GM19438 (cell line): ENCODE results near the gene TUBE1.
"Not testable (repeated sequence)": the region's sequence is repeated elsewhere in the genome, so short reads cannot be mapped to it uniquely, and the experiment has no call there.

ENCODE experiments used
- ATAC-seq: cut with Tn5 transposase; IDR thresholded peaks from one replicate; pipeline ENCODE4 v1.9.1; 2021; ENCODE audit warnings: low read depth; ENCODE audit not compliant: unreplicated experiment

Gene TUBE1

GRCh38 chr6:112087136-112087911 is at the start of gene TUBE1, which contains the start of gene FAM229B:
TSS of gene TUBE1 (minus strand) at chr6:112087482. CDS start at chr6:112087434, 48 bp downstream.
TSS of gene FAM229B (plus strand) at chr6:112087591. CDS start at chr6:112099284, 11,693 bp downstream.
- ATAC-seq: peak; percentile 94

GRCh38 chr6:112130878-112131277 is 43.6 kb upstream of the TUBE1 start:
- ATAC-seq: no peak

DNA sequence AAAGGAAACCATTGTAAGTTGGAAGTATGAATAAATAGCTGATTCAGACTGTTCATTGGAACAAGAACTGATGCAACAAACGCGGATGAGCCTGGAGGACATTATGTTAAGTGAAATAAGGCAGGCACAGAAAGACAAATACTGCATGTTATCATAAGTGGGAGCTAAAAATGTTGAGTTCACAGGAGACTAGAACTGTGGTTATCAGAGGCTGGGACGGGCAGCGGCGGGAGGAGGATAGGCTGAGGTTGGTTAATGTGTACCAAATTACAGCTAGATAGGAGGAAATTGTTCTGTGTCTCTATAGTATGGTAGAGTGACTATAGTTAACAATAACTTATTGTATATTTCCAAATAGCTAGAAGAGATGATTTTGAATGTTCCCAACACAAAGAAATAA is 40.9 kb upstream of the TUBE1 start:
- no peak for ATAC-seq

DNA sequence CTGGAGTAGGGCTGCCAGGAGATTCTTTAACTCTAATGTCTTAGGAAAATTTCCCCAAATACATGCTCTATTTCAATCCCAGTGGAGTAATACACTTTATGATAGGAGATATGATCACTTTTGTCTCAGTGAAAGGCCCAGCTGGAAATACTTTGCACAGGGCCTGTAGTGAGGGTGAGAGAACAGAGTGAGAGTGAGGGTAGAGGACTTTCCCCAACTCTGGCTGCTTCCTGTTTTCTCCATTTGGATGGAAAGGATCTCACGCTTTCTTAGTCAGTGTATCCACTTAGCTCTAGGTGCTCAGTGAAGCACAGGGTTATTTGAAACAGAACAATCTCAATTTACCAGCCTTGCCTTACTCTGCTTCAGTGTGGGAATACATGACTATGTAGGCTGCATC is 36.7 kb upstream of the TUBE1 start:
- ATAC-seq: no peak

DNA sequence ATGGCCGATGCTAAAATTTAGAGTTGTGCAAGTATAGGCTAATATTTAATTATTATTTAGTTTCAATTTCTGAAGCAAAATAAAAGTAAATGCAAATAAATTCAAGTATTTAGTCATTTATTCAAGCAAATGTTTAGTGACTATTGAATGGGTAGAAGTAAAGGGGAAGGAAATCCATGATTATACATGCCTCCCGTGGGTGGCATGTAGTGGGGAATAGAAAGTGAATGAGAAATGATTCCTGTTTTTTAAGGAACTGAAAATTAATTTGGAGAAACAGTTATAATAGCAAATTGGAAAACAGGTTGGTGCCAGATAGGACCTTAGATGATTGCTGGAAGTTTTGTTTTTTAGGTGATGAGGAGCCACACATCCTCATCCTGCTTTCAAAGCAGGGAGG is 35.5 kb upstream of the TUBE1 start:
- no peak for ATAC-seq

GRCh38 chr6:112118034-112118433 is 30.8 kb upstream of the TUBE1 start:
- ATAC-seq: no peak

- no peak for ATAC-seq
Observed at GRCh38 chr6:112117554-112117953, 30.3 kb upstream of the TUBE1 start.

GRCh38 chr6:112116221-112116620 is 28.9 kb upstream of the TUBE1 start:
- no peak for ATAC-seq

DNA sequence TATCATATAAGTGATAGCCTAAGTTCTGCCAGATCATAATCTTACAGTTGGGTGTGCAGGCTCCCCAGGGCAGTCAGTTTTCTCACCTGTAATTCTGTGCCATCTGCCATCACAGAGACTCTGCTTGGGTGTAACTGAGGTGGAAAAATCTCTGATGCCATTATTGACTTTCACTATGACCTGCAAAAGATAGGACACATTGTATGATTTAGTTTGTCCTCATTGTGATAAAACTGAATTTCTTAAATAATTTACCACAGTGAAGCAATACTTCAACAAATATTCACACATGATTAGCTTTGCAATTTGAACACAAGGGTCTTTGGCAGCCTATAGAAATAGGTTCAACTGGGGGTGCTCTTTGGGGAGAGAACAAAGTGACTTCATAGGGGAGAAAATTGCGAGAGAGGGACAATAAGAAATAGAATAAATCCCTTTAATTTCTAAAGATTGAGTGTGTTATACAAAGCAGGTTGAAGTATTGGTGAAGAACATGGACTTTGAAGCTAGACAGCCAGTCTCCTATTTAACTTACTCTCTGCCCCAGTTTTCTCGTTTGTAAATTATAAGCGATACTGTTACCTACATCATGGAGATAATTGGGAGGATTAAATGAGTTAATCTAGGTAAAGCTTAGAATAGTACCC is 27.4 kb upstream of the TUBE1 start:
- no peak for ATAC-seq

DNA sequence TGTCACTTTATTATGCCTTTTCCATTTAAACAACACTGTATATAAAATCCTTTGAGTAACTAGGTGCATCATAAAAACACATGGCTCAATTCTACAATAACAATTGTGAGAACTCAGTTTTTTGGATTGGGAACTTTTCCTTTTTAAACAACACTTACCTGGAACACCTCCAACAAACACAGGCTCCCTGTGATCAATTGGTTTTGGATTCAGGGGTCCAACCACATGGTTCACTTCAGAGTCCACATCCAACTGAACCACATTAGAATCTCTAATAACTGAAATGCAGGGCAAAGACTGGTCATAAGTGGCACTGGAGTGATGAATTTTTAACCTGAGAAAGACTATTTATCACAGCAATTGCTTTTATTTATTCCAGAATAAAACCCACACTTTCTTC is 26.6 kb upstream of the TUBE1 start:
- ATAC-seq: no peak

GRCh38 chr6:112113431-112113830 is 26.1 kb upstream of the TUBE1 start:
- no peak for ATAC-seq

GRCh38 chr6:112109262-112109661 is 22.0 kb upstream of the TUBE1 start:
- ATAC-seq: no peak

DNA sequence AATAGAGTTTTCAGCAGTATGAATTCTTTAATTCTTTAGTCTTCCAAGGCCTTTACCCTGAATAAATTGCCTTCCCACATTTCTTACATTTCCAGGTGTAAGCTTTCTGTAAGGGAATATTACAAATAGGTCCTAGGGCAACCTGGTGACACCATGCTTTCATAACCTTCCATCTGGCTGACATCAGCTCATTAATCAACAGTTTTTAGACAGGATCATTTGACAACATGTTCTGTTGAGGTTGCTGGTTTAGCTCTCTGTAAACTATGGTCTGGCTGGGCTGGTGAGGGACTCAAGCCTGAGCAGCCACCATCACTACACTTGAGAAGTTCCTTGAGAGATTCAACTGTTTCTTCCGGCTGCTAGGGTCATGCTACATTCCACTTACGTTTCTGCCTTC is 19.3 kb upstream of the TUBE1 start:
- no peak for ATAC-seq

DNA sequence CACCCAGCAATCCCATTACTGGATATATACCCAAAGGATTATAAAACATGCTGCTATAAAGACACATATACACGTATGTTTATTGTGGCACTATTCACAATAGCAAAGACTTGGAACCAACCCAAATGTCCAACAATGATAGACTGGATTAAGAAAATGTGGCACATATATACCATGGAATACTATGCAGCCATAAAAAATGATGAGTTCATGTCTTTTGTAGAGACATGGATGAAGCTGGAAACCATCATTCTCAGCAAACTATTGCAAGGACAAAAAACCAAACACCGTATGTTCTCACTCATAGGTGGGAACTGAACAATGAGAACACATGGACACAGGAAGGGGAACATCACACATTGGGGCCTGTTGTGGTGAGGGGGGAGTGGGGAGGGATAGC is 18.7 kb upstream of the TUBE1 start:
- ATAC-seq: not testable (repeated sequence)

DNA sequence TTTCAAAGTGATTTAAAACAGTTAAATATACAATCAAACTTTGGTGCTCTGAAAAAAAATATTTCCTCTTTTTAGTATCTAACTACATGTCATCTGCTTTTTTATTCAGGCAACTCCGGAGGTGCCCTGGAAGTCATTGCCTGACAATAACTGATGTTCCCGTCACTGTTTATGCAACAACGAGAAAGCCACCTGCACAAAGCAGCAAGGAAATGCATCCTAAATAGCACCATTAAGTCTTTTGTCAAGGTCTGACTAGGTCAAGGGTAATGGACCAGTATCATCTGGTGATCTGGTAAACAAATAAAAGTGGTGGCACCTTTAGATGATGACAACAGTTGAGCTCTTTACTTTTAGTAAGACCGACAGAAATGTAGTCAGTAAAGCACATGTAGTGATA is 13.3 kb upstream of the TUBE1 start:
- ATAC-seq: no peak

- ATAC-seq: no peak
Observed at GRCh38 chr6:112096901-112097300, 9.6 kb upstream of the TUBE1 start.

DNA sequence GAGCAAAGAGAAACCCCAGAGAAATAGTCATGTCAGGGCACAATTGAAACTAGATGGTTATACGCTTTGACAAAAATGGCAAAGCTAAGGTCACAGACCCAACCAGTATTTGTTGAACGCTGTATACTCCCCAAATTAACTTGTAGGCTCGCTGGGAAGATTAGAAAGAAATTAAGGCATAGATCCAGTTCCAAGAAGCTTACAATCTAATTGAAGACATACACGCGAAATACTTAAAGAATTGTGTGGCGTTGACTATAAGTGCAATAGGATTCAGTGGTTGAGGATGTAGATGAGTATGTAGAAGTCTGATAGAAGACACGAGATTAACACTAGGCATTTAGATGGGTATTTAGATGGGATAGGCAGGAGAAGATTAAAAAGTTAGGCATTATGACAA is 634 bp upstream of the TUBE1 start:
- no peak for ATAC-seq

DNA sequence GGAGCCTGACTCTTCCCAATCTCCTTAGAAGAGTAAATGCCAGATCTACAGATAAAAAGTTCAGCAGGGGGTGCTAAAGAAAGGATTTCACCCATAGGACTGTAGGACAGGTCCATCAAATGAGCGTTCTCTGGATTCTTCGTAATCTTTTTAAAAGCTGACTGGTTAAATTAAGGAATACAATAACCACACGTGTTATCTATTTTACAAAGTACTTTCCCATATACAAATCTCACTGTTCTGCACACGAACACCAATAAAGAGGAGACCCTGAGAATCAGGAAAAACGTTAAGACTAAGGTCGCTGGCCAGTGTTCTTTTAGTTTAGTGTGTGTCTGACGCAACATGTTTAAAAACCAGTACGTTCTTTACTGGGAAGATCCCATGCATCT is 542 bp downstream of the TUBE1 start:
- ATAC-seq: peak; percentile 54

- no peak for ATAC-seq
Observed at GRCh38 chr6:112085286-112086065, 1.8 kb downstream of the TUBE1 start.

DNA sequence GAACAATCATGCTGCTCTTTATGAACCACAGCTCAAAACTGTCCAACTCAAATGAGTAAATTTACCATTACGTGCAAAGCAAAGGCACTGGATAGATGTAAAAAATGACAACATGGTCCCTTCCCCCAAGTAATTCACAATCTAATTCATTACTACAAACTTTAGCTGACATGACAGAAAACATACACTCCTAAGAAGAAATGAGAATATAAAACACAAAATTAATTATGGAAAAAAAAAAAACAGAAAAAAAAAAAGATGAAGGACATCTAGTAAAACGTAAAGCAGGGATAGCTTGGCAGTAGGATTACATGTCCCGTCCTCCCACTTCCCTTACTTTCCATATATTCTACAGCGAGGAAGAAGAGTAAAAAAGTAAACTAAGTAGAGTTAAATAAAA is 5.7 kb downstream of the TUBE1 start:
- no peak for ATAC-seq

DNA sequence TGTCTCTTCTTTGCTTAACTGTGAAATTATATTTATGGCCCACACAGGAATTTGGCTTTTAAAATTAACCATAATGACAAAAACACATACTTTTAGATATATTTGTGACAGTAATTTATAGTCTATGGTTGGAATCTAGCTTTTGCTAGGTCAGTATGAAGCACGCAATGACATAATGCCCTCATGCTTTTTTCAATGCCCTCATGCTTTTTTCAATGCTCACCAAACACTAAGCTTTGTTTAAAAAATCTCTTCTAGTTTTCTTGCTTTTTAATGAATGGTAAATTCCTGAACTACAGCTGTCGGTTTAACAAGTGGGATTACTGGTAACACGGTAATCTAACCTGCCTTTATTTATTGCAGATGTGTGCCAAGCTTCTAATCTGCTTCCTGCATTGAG is 20.7 kb downstream of the TUBE1 start:
- ATAC-seq: no peak
